Measurements from ENCODE around the gene MGAT5.

Gene MGAT5

DNA sequence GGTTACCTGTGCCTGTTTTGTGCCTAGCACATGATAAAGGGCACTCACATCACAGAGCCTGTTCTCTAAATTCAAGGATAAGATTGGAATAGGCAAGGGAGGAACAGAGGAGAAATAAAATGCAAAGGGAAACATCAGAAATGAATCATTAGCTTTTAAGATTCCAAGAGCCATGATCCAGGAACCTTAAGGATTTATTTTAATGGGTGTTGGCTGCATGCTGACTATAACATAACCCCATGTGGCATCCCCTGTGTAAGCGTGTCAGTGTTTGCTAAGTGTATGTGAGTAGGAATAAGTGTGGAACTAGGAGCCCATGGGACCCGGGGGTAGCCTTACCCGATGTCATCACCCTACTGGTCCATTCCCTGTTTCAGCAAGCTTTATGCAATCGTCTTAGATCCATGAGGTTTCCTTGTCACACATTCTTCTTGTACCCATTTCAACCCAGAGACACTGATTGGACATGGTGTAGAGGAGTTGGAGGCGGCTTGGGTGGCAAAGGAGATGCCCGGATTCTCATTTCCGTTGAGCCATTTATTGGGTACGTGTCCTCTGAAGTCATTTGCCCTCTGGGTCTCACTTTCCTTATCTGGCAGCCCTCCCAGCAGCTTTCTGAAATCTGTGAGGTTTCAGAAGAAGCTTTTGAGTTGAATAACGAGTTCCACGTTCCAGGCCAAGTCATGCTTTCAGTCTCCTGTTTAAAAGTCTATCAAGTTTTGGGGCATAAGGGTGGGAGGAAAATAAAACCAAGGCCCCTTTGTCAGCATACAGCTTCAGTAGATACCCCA is 117.0 kb downstream of the MGAT5 start:
- no peak for DNase-seq

DNA sequence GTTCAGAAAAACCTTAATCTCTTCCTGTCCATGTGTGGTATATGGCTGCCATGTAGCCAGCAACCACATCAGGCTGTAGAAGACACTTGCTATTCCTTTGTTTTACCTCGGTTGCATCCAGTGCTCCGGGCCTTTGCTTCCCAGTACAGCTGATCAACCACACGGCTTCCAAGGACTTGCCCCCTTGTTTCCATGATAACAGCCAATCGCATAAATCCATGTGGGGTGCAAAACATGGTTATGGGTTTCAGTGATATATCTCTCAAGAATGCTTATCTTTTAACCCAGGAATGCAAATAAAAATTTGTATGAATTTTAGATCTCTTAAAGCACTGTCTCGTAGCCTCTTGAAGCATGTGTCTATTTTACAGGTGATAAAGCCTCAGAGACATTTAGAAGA is 118.3 kb downstream of the MGAT5 start:
- DNase-seq, result no peak

- DNase-seq, result no peak
Observed at GRCh38 chr2:134372611-134373131, 118.8 kb downstream of the MGAT5 start.

DNA sequence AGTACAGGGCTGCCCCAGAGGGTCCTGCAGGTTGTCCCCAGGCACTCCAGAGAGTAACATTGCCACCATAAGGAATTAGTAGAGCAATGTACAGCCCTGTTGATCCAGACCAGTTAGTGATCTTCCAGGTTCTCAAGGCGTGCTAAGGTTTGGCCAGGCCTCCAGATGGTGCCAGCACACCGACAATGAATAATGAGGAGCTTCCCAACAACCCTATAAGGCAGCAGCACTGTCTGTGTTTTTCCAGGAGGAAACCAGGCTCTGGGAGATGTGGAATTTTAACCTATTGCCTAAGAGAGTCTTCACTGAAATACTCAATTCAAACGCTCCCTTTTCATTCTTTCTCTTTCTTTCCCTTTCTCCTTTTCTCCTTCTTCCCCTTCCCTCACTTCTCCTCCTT is 122.1 kb downstream of the MGAT5 start:
- peak in 1 of 2 experiments; percentile 4 for DNase-seq

DNA sequence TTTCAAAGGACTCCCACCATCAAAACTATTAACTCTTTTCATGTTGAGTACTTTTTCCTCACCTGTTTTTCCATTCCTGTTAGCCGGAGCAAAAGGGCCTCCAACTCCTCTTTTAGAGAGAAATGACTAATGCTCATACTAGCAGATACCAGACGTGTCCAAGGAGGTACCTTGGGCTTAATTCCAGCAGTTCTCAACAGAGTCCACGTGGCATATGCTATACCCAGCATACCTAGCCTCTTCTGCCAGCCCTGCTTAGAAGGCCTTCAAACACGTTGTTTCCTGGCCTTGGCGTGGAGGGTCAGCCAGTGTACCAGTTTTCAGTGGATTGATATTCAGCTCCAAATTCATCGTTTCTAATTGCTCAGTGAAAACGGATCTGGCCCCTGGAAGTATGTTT is 123.9 kb downstream of the MGAT5 start:
- DNase-seq, result no peak

GRCh38 chr2:134379293-134379692 is 125.4 kb downstream of the MGAT5 start:
- no peak for DNase-seq

DNA sequence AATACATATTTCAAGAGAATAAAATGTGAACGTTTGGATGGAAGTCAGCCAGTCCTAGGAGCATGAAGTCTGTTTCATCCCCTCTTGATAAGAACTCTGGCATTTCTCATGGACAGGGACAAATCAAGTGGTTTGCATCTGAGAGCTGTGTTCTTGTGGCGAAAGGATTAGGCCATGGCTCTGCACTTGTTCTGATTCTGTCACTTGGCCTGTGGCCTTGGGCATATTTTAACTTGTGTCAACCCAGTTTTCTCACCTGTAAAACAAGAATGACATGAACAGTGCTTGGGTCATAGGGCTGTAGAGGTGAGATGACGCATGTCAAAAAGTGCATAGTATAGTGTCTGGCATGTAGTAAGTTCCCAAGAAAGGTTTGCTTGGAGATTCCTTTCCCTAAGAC is 125.8 kb downstream of the MGAT5 start:
- no peak for DNase-seq

GRCh38 chr2:134381141-134381540 is 127.3 kb downstream of the MGAT5 start:
- DNase-seq, result no peak

DNA sequence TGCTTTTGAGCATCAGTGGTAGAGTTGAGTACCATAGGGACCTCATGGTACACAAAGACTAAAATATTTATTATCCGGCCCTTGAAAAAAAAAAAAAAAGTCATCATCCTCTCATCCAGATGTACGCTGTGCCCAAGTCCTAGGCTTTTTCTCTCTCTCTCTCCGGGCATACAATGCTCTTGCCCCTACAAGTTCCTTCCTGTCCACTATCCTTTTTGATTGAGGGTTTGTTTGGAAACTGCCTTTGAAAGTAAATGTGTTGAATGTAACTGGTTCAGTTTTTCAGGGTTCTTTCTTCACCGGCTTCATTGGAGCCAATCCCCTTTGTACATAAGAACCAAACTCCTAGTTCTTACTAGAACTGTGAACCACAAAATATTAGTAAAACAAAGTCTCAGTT is 130.3 kb downstream of the MGAT5 start:
- DNase-seq, result no peak

DNA sequence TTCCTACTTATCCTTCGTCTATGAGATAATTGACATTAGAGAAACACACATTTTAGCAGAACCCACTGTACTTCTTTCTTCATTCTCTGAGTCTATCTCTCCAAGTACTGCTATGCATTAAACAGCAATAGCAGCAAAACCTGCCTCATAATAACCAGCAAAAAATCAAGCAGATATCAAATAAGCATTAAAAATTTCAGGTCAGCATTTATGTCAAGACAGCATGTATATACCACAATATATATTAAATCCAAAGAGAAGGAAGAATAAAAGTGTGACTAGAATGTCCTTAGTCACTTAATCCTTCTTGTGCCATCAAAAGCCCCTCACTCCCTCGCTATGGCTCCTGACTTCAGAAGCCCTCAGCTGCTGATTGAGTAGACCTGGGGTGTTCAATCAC is 131.3 kb downstream of the MGAT5 start:
- no peak for DNase-seq

GRCh38 chr2:134386310-134386709 is 132.4 kb downstream of the MGAT5 start:
- no peak for DNase-seq

DNA sequence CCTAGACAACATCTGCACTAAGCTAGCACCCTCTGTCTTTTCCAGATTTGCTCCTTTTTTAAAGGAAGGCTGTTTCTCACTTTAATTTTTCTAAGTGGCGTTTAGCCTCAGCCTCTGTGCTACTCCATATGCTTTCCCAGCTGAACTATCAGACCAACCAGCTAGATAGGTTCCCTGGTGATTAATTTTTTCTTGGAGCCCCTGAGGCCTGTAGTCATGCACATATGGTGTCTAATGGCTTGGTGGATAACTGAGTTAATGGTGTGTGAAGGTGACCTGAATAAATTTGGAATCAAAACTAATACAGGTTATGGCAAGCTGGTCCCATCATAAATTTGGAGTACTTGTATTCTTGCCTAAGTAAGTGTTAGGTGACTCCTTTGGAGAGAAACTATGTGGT is 135.5 kb downstream of the MGAT5 start:
- DNase-seq, result no peak

DNA sequence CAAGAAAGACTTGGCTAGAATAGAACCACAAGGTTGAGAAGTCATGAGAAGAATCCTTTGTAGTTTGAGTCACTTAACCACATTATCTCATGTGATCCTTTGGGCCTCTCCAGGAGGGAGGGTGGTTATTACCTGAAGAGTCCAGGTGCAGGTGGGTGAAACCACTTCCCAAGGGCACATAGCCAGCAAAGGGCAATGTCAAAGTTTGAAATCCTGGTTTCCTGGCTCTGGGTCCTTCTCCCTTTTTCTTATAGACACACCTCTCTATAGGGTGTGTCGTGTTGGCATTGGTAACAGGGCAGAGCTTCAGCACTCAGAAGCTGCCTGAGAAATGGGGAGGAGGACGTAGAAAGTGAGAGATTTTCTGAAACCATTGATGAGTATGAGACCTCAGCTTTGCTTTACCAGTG is 137.9 kb downstream of the MGAT5 start:
- DNase-seq, result no peak

GRCh38 chr2:134392442-134393074 is 138.7 kb downstream of the MGAT5 start:
- DNase-seq, result no peak

- DNase-seq, result no peak
Observed at GRCh38 chr2:134393075-134393461, 139.2 kb downstream of the MGAT5 start.

DNA sequence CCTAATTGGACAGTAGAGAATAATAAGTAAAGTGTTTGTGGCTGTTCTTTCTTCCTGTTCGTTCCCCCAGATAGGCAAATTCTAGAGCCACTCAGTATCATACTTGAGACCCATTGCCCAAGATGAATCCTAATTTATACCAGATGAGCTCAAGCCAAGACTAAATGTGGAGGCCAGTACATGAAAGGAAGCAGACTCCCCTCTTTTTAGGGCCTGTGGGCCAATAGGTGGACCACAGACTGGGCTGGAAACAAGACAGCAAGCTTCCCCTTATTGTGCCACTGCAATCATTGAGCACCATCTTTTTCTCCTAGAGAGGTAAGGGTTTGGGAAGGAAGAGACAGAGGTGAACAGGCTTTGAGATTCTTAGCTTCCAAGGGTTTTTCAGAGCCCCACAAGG is 141.9 kb downstream of the MGAT5 start:
- DNase-seq, result peak; percentile 66 to 68

GRCh38 chr2:134396493-134396892 is 142.6 kb downstream of the MGAT5 start:
- no peak for DNase-seq

DNA sequence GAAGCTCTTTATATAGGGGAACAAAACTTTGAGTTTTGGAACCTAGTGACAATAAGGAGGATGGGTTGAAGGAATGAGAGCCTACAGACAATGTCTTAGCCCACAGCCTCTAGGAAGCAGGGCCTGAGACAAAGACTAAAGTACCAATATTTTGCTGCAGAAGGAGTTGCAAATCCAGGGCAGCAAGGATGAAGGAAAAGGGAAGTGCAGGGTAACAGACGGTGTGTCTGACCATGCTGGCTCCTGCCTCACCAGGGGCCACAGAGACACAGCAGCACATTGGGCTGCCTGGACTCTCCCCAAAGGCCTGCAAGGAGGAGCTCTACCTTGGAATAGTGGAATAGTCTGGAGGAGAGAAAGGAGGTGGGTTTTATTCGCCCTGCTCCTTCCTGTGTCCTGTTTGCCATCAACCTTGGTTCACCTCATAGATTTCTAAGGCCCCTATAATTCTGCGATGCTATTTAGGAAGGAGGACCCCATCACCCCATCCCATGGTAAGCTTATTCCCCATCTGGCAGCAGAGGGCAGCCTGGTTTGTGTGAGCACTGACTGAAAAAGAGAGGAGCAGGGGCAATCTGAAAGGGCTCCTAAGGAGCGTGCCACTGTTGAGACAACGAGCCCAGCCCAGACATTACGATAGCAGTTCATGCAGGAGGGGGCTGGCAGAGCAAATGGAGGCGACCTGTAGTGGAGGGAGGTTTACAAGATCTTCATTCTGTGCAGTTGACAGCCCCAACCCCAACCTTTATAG is 143.4 kb downstream of the MGAT5 start:
- DNase-seq, result peak; percentile 42 to 44

DNA sequence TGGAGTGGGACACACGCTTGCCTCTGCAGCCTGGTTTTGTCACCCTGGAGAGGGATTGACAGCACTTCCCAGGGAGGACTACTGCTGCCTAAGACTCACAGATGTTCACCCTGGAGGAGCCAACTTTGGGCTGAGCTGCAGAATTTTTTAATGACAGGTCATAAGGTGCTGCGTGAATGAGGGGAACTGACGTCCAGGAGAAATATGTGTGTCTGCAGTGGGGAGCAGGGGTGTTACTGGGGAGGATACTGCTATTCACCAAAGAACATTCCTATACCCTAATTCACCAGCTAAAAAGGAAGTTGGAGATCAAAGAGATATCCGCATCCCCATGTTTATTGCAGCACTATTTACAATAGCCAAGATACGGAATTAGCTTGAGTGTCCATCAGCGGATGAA is 144.4 kb downstream of the MGAT5 start:
- no peak for DNase-seq

DNA sequence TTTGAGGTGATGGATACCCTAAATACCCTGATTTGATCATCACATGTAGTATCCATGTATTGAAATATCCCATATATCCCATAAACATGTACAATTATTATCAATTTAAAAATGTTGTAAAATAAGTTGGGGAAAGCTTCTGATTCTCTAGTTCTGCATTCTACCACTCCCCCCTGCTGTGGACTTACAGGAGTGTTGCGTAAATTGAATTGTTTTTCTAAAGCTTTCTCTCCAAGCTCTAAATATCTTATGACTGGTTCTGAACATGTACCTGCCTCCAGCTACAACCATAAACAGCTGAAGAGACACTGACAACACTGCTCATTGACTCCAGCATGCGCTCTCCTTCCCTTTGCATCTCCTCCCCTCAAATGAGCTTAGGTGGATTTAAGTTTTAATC is 145.2 kb downstream of the MGAT5 start:
- DNase-seq, result peak; percentile 36 to 57

- DNase-seq, result no peak
Observed at GRCh38 chr2:134401081-134401497, 147.2 kb downstream of the MGAT5 start.

- DNase-seq, result peak; percentile 25 to 29
Observed at GRCh38 chr2:134401789-134402188, 147.9 kb downstream of the MGAT5 start.

GRCh38 chr2:134402410-134402809 is 148.5 kb downstream of the MGAT5 start:
- DNase-seq, result peak; percentile 45 to 56

DNA sequence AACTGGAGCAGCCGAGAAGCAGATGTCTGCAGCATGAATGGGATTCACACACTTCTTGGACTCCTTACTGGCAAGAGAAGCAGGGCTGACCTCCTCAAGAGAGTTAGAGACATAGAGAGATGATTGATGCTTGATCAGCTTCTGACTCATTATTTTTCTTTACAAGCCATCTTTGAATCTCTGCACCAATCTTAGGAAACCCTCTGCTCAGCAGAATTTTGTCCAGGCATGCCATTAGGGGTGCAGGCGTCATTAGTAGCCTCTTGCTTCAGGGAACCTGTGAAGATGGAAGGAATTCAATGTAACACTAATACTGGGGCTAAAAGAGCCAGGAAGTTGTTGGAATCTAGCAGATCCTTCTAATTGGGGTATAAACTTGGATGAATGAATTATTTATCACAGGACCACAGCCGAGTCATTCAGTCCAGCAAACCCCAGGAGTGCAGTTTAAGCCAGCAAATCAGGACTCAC is 151.8 kb downstream of the MGAT5 start:
- no peak for DNase-seq

Measured in Kasumi-1 (cell line).